Neutrophil (primary cell): Measurements from ENCODE around the gene ITPR2.

Experiments used
- H3K27ac ChIP-seq: fragments of 200-600 bp; sonication (generic); 2 replicates; pipeline ENCODE4 v1.5.1; 2016; ENCODE audit warnings: mild to moderate bottlenecking, moderate library complexity
- H3K27me3 ChIP-seq: fragments of 200-600 bp; sonication (generic); 2 replicates; pipeline ENCODE4 v1.6.0; 2016; ENCODE audit warnings: mild to moderate bottlenecking
- H3K36me3 ChIP-seq: fragments of 200-600 bp; sonication (generic); 2 replicates; pipeline ENCODE4 v1.5.1; 2017
- H3K4me1 ChIP-seq, 2 experiments: fragments of 200-600 bp in 1 of 2; sonication (generic) in 1 of 2; 1 replicate in 1 of 2; 2 replicates in 1 of 2; pipeline versions ENCODE4 v1.5.1 to v1.6.1; 2013 to 2016; ENCODE audit warnings: low read depth in 1 of 2, low read length in 1 of 2, mild to moderate bottlenecking in 1 of 2, moderate library complexity in 1 of 2; ENCODE audit not compliant: control insufficient read depth in 1 of 2, insufficient read depth in 1 of 2
- H3K4me3 ChIP-seq, 2 experiments: fragments of 200-600 bp in 1 of 2; sonication (generic) in 1 of 2; 1 replicate in 1 of 2; 2 replicates in 1 of 2; pipeline ENCODE4 v1.5.1; 2013 to 2016; ENCODE audit warnings: low read depth in 1 of 2, low read length in 1 of 2, mild to moderate bottlenecking in 1 of 2, moderate library complexity in 1 of 2
- H3K9me3 ChIP-seq: fragments of 200-600 bp; sonication (generic); 2 replicates; pipeline ENCODE4 v1.5.1; 2016
- TF ChIP-seq, protein P1 (sequence below): fragments of 200-600 bp; sonication (generic); IDR thresholded peaks from 2 replicates; pipeline ENCODE4 v1.5.1; 2016; ENCODE audit warnings: antibody characterized with exemption

ITPR2 gene

DNA sequence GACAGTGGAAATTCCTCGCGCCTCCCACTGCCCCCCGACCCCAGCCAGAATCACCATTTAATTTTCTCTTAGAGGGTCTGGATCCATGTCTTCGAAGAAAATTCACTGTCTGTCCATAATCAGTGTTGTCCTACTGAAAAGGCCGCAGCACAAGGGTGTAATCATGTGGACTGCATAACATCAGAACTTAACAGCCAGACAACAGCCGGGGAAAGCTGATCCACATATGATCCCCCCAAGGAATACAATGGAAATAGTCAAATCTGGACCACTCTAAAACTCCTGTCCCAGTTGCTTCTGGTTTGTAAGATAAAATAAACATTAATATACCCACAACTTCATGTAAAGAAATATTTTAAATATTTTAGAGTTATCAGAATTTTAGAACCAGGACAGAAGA lies 460.1 kb downstream of the ITPR2 start:
- Histone ChIP-seq H3K4me1 (no peaks in the 10 kb centered on the region), H3K27me3 (no peaks in the 10 kb centered on the region), H3K9me3 (no peaks in the 10 kb centered on the region), H3K36me3 (no peaks in the 10 kb centered on the region), H3K4me3 (no peak overlapping the region), H3K27ac (no peak overlapping the region)
- TF ChIP-seq, protein P1, sequence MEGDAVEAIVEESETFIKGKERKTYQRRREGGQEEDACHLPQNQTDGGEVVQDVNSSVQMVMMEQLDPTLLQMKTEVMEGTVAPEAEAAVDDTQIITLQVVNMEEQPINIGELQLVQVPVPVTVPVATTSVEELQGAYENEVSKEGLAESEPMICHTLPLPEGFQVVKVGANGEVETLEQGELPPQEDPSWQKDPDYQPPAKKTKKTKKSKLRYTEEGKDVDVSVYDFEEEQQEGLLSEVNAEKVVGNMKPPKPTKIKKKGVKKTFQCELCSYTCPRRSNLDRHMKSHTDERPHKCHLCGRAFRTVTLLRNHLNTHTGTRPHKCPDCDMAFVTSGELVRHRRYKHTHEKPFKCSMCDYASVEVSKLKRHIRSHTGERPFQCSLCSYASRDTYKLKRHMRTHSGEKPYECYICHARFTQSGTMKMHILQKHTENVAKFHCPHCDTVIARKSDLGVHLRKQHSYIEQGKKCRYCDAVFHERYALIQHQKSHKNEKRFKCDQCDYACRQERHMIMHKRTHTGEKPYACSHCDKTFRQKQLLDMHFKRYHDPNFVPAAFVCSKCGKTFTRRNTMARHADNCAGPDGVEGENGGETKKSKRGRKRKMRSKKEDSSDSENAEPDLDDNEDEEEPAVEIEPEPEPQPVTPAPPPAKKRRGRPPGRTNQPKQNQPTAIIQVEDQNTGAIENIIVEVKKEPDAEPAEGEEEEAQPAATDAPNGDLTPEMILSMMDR = no peak

DNA sequence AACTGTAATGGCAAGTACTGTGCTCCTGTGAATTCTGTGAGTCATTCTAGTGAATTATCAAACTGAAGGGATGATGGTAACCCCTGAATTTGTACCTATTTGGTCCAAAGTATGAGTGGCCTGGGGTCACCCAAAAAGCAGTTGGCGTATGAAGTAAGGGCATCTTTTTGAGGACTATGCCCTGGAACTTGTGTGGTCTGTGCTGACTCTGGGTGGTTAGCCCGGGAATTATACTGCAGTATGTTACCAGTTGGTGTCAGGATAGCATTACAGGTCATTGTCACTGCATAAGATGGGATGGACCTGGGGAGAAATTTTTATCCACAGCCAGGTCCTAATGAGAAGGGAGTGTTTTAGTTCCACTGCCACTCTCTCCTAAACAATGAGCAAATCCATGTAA lies 462.9 kb downstream of the ITPR2 start:
- H3K27ac ChIP-seq = no peak overlapping the region
- no peaks in the 10 kb centered on the region for H3K27me3 ChIP-seq
- no peaks in the 10 kb centered on the region for H3K36me3 ChIP-seq
- H3K4me3 ChIP-seq = no peak overlapping the region
- no peaks in the 10 kb centered on the region for H3K9me3 ChIP-seq
- TF ChIP-seq, protein P1 = no peak
- no peaks in the 10 kb centered on the region for H3K4me1 ChIP-seq

DNA sequence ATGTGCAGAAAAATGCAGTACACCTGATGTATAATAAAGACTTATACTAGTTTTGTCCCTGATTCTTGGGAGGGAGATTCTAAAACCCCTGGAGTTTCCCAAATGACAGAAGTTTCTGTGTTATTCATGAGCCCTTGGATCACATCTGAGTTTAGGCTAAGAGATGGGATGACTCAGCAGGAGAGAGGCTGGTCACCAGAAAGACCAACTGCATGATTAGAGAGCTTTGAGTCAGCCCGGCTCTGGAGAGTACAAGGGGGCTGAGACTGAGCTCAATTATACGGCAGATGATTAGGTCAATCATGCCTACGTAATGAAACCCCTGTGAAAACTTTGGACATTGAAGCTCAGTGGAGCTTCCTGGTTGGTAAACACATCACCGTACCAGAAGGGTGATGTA lies 463.4 kb downstream of the ITPR2 start:
- no peaks in the 10 kb centered on the region for H3K9me3 ChIP-seq
- H3K4me1 ChIP-seq = no peaks in the 10 kb centered on the region
- H3K27ac ChIP-seq = no peak overlapping the region
- no peak overlapping the region for H3K4me3 ChIP-seq
- no peaks in the 10 kb centered on the region for H3K27me3 ChIP-seq
- TF ChIP-seq, protein P1 = no peak
- H3K36me3 ChIP-seq = no peaks in the 10 kb centered on the region

DNA sequence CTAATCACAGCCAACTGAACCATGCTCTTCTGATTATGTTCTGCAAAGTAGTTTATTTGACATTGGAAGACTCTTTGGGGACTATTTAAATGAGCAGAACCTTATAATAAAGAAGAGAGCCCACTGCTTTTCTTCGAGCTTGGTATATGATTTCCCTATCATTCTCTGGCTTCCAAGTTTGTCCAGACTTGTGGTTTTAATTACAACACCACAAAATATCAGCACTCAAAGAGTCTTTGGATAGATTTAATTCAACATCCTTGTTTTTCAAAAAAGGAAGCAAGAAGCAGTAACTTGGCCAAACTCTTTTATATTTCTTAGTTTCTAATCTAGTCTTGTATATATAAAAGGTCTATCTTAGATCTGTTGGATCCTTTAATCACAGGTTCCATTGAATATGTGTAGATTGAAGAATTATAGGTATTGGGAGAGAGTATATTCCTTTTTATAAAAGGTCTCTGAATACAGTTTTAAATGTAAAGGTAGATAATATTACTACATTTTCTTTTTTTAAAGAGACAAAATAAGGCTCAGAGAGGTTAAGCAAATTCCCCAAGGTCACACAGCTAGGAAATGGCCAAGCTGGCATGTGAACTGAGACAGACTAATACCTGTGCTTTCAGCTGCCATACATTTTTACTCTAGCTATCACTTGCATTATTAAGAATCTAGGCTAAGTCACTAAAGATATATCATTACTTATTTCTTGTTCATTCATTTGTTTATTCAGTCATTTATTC lies 464.8 kb downstream of the ITPR2 start:
- Histone ChIP-seq H3K27me3 (no peaks in the 10 kb centered on the region), H3K36me3 (no peaks in the 10 kb centered on the region), H3K27ac (no peak overlapping the region), H3K4me3 (no peak overlapping the region), H3K4me1 (no peaks in the 10 kb centered on the region), H3K9me3 (no peaks in the 10 kb centered on the region)
- TF ChIP-seq, protein P1 = no peak

DNA sequence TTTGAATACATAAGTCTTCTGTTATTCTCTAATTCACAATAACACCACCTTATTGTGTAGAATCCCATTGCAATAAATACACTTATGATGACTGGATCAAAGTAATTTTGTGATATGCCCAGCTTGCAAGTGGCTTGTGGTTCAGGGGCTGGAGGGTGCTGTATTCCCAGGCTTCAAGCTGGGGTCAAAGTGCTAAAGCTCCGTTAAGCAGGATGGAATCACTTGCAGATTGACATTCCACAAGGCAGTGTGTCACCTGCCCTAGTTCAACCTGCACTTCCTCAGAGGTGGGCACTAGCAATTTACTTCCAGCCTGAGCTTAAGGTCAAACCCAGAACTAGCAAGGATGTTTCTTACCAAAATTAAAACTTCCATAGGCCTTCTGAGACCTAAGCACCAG lies 471.0 kb downstream of the ITPR2 start:
- TF ChIP-seq, protein P1 = no peak

More for the DNA sequence above, 471.0 kb downstream of the ITPR2 start:
- Histone ChIP-seq H3K4me3 (no peak overlapping the region), H3K27ac (no peak overlapping the region), H3K9me3 (no peaks in the 10 kb centered on the region), H3K27me3 (no peaks in the 10 kb centered on the region), H3K36me3 (no peaks in the 10 kb centered on the region), H3K4me1 (no peaks in the 10 kb centered on the region)
